H1 (cell line): Measurements from ENCODE around the gene MARCHF3. TPM values are rescaled to one million over a fixed set of nuclear protein-coding genes. Genes with fewer than 3 reads are reported as not detected.

Experiments used
- CTCF ChIA-PET: fragments of 300-600 bp; sonication (Branson Sonifier 250); formaldehyde crosslinking; loops from one replicate; lab custom pipeline; 2021; ENCODE audit not compliant: partially characterized antibody; lab: Charles Lee
- POLR2A ChIA-PET: fragments of 300-600 bp; sonication (Branson Sonifier 250); formaldehyde crosslinking; loops from one replicate; lab custom pipeline; 2021; ENCODE audit warnings: inconsistent platforms; ENCODE audit not compliant: partially characterized antibody; lab: Charles Lee
- DNase-seq, 2 experiments: peaks; one replicate each; pipeline versions ENCODE4 v3.0.0 to v3.0.0-alpha.2; 2010 to 2022; ENCODE audit warnings: low spot score in 2 of 2, low read depth in 1 of 2, mixed read lengths in 1 of 2
- FAIRE-seq: peaks from 2 replicates; lab custom pipeline; 2011; peaks lifted over from hg19 to GRCh38; lab: Jason Lieb, UNC
- H2AFZ ChIP-seq: 2 replicates; pipeline ENCODE4 v1.8.1; 2012; ENCODE audit warnings: low read length, inconsistent platforms
- H2AK5ac ChIP-seq: 2 replicates; pipeline ENCODE4 v1.6.1; 2013; ENCODE audit warnings: low read depth, low read length
- H2BK120ac ChIP-seq: replicated peaks from 2 replicates; pipeline ENCODE3; 2013; ENCODE audit warnings: low read depth, low read length, inconsistent platforms
- H2BK12ac ChIP-seq: 2 replicates; pipeline ENCODE4 v1.6.1; 2013; ENCODE audit warnings: low read depth, low read length
- H2BK15ac ChIP-seq: 2 replicates; pipeline ENCODE4 v1.6.1; 2013; ENCODE audit warnings: low read length
- H2BK20ac ChIP-seq: 2 replicates; pipeline ENCODE4 v1.6.1; 2013; ENCODE audit warnings: low read length
- H2BK5ac ChIP-seq: 2 replicates; pipeline ENCODE4 v1.6.1; 2013; ENCODE audit warnings: low read depth, low read length
- H3K14ac ChIP-seq: 2 replicates; pipeline ENCODE4 v1.6.1; 2013; ENCODE audit warnings: inconsistent platforms; ENCODE audit not compliant: insufficient read length
- H3K18ac ChIP-seq: 2 replicates; pipeline ENCODE4 v1.6.1; 2013; ENCODE audit warnings: low read length; ENCODE audit errors: extremely low read depth
- H3K23ac ChIP-seq: 2 replicates; pipeline ENCODE4 v1.6.1; 2013; ENCODE audit warnings: inconsistent platforms; ENCODE audit not compliant: insufficient read length
- H3K23me2 ChIP-seq: 2 replicates; pipeline ENCODE4 v1.6.1; 2013; ENCODE audit warnings: low read depth, low read length
- H3K27ac ChIP-seq: 2 replicates; pipeline ENCODE4 v1.6.1; 2011; ENCODE audit warnings: low read depth, low read length, inconsistent platforms
- H3K27me3 ChIP-seq, 4 experiments: replicated peaks in 1 of 4; 1 replicate in 1 of 4; 2 replicates in 3 of 4; pipeline versions ENCODE4 v1.6.1 to v1.8.1; 2011 to 2013; ENCODE audit warnings: low read length in 3 of 4, mild to moderate bottlenecking in 3 of 4, inconsistent platforms in 2 of 4, mixed read lengths in 2 of 4, moderate library complexity in 1 of 4; ENCODE audit not compliant: control insufficient read depth in 3 of 4, insufficient read depth in 3 of 4; ENCODE audit errors: extremely low read depth in 1 of 4
- H3K36me3 ChIP-seq, 4 experiments: 2 replicates each; pipeline versions ENCODE4 v1.6.1 to v1.8.1; 2011 to 2013; ENCODE audit warnings: mild to moderate bottlenecking in 4 of 4, low read length in 3 of 4, moderate library complexity in 2 of 4, control low read depth in 1 of 4, inconsistent platforms in 1 of 4; ENCODE audit not compliant: insufficient read depth in 4 of 4, control insufficient read depth in 2 of 4
- H3K4ac ChIP-seq: replicated peaks from 2 replicates; pipeline ENCODE3; 2013; ENCODE audit warnings: low read length, low read depth, mixed read lengths, inconsistent platforms; ENCODE audit not compliant: insufficient read length
- H3K4me1 ChIP-seq, 4 experiments: replicated peaks in 1 of 4; 1 replicate in 1 of 4; 2 replicates in 3 of 4; pipeline versions ENCODE4 v1.6.1 to v1.8.1; 2011 to 2013; ENCODE audit warnings: low read length in 3 of 4, inconsistent platforms in 2 of 4, mixed read lengths in 1 of 4; ENCODE audit not compliant: insufficient read depth in 4 of 4, control insufficient read depth in 3 of 4
- H3K4me2 ChIP-seq, 2 experiments: 2 replicates each; pipeline versions ENCODE4 v1.6.1 to v1.8.1; 2011 to 2013; ENCODE audit warnings: low read depth in 2 of 2, low read length in 2 of 2, control low read depth in 1 of 2, inconsistent platforms in 1 of 2, mild to moderate bottlenecking in 1 of 2; ENCODE audit not compliant: insufficient read depth in 1 of 2
- H3K4me3 ChIP-seq, 4 experiments: fragments of 200-600, 300-600 bp in 1 of 4; sonication (generic), shearing (Covaris generic), sonication (Bioruptor Twin) in 1 of 4; 2 replicates each; pipeline versions ENCODE4 v1.5.1 to v1.8.1; 2011 to 2016; ENCODE audit warnings: low read length in 4 of 4, low read depth in 3 of 4, control low read depth in 2 of 4, inconsistent platforms in 2 of 4, mild to moderate bottlenecking in 2 of 4, mixed read lengths in 1 of 4, moderate library complexity in 1 of 4; ENCODE audit not compliant: insufficient read depth in 2 of 4; ENCODE audit errors: extremely low read depth in 1 of 4
- H3K56ac ChIP-seq: replicated peaks from 2 replicates; pipeline ENCODE3; 2013; ENCODE audit warnings: low read depth, mild to moderate bottlenecking, mixed read lengths, low read length, inconsistent platforms; ENCODE audit not compliant: insufficient read length
- H3K79me1 ChIP-seq: 2 replicates; pipeline ENCODE4 v1.6.1; 2013; ENCODE audit warnings: low read depth, low read length, control low read depth
- H3K79me2 ChIP-seq, 2 experiments: 2 replicates each; pipeline versions ENCODE4 v1.6.1 to v1.8.1; 2012 to 2013; ENCODE audit warnings: low read length in 2 of 2, mild to moderate bottlenecking in 2 of 2, inconsistent platforms in 1 of 2; ENCODE audit not compliant: insufficient read depth in 2 of 2, control insufficient read depth in 1 of 2
- H3K9ac ChIP-seq, 4 experiments: replicated peaks in 1 of 4; 1 replicate in 1 of 4; 2 replicates in 3 of 4; pipeline versions ENCODE4 v1.6.1 to v1.8.1; 2011 to 2013; ENCODE audit warnings: low read depth in 3 of 4, low read length in 3 of 4, control low read depth in 2 of 4, mild to moderate bottlenecking in 2 of 4, moderate library complexity in 2 of 4, inconsistent platforms in 1 of 4; ENCODE audit errors: extremely low read depth in 1 of 4
- H3K9me3 ChIP-seq, 2 experiments: 2 replicates each; pipeline versions ENCODE4 v1.6.1 to v1.8.1; 2012 to 2013; ENCODE audit warnings: mild to moderate bottlenecking in 2 of 2, moderate library complexity in 2 of 2, control low read depth in 1 of 2, inconsistent platforms in 1 of 2, low read depth in 1 of 2, low read length in 1 of 2, mixed read lengths in 1 of 2; ENCODE audit not compliant: insufficient read depth in 2 of 2
- H4K20me1 ChIP-seq, 2 experiments: replicated peaks in 1 of 2; 2 replicates each; pipeline versions ENCODE3 to v1.8.1; 2011 to 2013; ENCODE audit warnings: inconsistent platforms in 2 of 2, low read length in 2 of 2, mild to moderate bottlenecking in 1 of 2; ENCODE audit not compliant: insufficient read depth in 2 of 2, control insufficient read depth in 1 of 2
- H4K5ac ChIP-seq: 2 replicates; pipeline ENCODE4 v1.6.1; 2013; ENCODE audit warnings: low read length, low read depth, mixed read lengths, inconsistent platforms; ENCODE audit not compliant: insufficient read length
- H4K8ac ChIP-seq: 2 replicates; pipeline ENCODE4 v1.8.0; 2013; ENCODE audit warnings: mild to moderate bottlenecking, moderate library complexity, low read length, inconsistent platforms; ENCODE audit not compliant: insufficient read depth; ENCODE audit errors: extremely low read depth
- H4K91ac ChIP-seq: replicated peaks from 2 replicates; pipeline ENCODE3; 2013; ENCODE audit warnings: low read length, mixed read lengths, inconsistent platforms; ENCODE audit not compliant: insufficient read length
- CBX5 ChIP-seq: fragments of 300-800, 300-1000 bp; sonication (generic); IDR thresholded peaks from 2 replicates; pipeline ENCODE4 v1.7.1; 2016; ENCODE audit warnings: antibody characterized with exemption, low read length, low read depth
- CEBPB ChIP-seq: IDR thresholded peaks from 2 replicates; pipeline ENCODE4 v1.6.1; 2012; ENCODE audit warnings: low read depth, low read length
- EGR1 ChIP-seq: IDR thresholded peaks from 2 replicates; pipeline ENCODE4 v1.6.1; 2011; ENCODE audit warnings: low read depth, low read length, borderline replicate concordance
- HDAC2 ChIP-seq, 2 experiments: fragments of 300-600 bp in 1 of 2; sonication (generic) in 1 of 2; IDR thresholded peaks; 2 replicates each; pipeline ENCODE4 v1.6.1; 2011 to 2012; ENCODE audit warnings: low read depth in 2 of 2, low read length in 2 of 2, mild to moderate bottlenecking in 2 of 2, moderate library complexity in 2 of 2, borderline replicate concordance in 1 of 2, inconsistent platforms in 1 of 2
- POLR2A ChIP-seq, 2 experiments: IDR thresholded peaks; 1 replicate in 1 of 2; 2 replicates in 1 of 2; pipeline ENCODE4 v1.6.1; 2011; ENCODE audit warnings: low read depth in 2 of 2, low read length in 2 of 2, mild to moderate bottlenecking in 2 of 2; ENCODE audit errors: control extremely low read depth in 1 of 2
- POLR2AphosphoS5 ChIP-seq: IDR thresholded peaks from 2 replicates; pipeline ENCODE4 v1.6.1; 2011; ENCODE audit warnings: low read depth, low read length
- RAD21 ChIP-seq, 2 experiments: IDR thresholded peaks in 1 of 2; conservative IDR thresholded peaks in 1 of 2; 2 replicates each; pipeline ENCODE4 v1.6.1; 2011; ENCODE audit warnings: low read depth in 2 of 2, low read length in 2 of 2, improper control_type of control experiment in 1 of 2, inconsistent platforms in 1 of 2, mild to moderate bottlenecking in 1 of 2, moderate library complexity in 1 of 2
- RXRA ChIP-seq: IDR thresholded peaks from 2 replicates; pipeline ENCODE4 v1.6.1; 2011; ENCODE audit warnings: low read depth, mild to moderate bottlenecking, low read length, moderate library complexity; ENCODE audit not compliant: insufficient read depth
- SUZ12 ChIP-seq: fragments of 200-600 bp; sonication (generic); IDR thresholded peaks from 2 replicates; pipeline ENCODE4 v1.6.1; 2012; ENCODE audit warnings: mild to moderate bottlenecking, inconsistent platforms, low read length, moderate library complexity, mixed read lengths
- TBP ChIP-seq: IDR thresholded peaks from 2 replicates; pipeline ENCODE4 v1.6.1; 2011; ENCODE audit warnings: low read depth, low read length, improper control_type of control experiment
- TCF12 ChIP-seq: IDR thresholded peaks from 2 replicates; pipeline ENCODE4 v1.6.1; 2011; ENCODE audit warnings: low read depth, mild to moderate bottlenecking, low read length
- TEAD4 ChIP-seq: IDR thresholded peaks from 2 replicates; pipeline ENCODE4 v1.6.1; 2012; ENCODE audit warnings: low read depth, low read length, inconsistent platforms, mixed read lengths
- WGBS, 2 experiments: shearing (Covaris generic) in 1 of 2; methylation state at CpG; one replicate each; pipeline versions ENCODE4 v1.1.6 to v1.1.7; 2013 to 2015; ENCODE audit warnings: low lambda C conversion rate in 2 of 2, mixed read lengths in 2 of 2, inconsistent platforms in 1 of 2, low coverage in 1 of 2, missing lambda C conversion rate in 1 of 2; ENCODE audit not compliant: insufficient replicate concordance in 2 of 2, insufficient coverage in 1 of 2, insufficient read length in 1 of 2; ENCODE audit errors: extremely low coverage in 1 of 2, missing lambda C conversion rate in 1 of 2; 5-methylcytosine and 5-hydroxymethylcytosine counted together
- polyA plus RNA-seq, 7 experiments: library from polyadenylated mRNA; depleted of rRNA in 3 of 7; stranded (reverse) in 5 of 7; unstranded in 2 of 7; fragments of >200 nt in 5 of 7; fragments of 200-250 nt in 2 of 7; gene quantifications; 1 replicate in 5 of 7; 2 replicates in 1 of 7; 4 replicates in 1 of 7; pipeline versions ENCODE4 v1.2.1 to v1.2.3, GENCODE V29; 2011 to 2013; ENCODE audit warnings: missing spikeins in 2 of 7, mixed read lengths in 2 of 7
- total RNA-seq: library from RNA; stranded (reverse); fragmentation: NEBNext Ultra II Directional; extraction: Animal tissue kit (Norgen Biotek cat#: 25700); gene quantifications from 2 replicates; pipeline ENCODE4 v1.2.1, GENCODE V29; 2021
- TF ChIP-seq, protein P1 (sequence below): IDR thresholded peaks from 2 replicates; pipeline ENCODE4 v1.6.1; 2011; ENCODE audit warnings: low read depth, mild to moderate bottlenecking, low read length; ENCODE audit not compliant: insufficient read depth

The MARCHF3 gene
- total and polyA plus RNA-seq, 2 of the 8 experiments (the other 6 are each of a cell fraction or from before 2014, with no cell fraction given) = 12.0 to 16.9 TPM

DNA sequence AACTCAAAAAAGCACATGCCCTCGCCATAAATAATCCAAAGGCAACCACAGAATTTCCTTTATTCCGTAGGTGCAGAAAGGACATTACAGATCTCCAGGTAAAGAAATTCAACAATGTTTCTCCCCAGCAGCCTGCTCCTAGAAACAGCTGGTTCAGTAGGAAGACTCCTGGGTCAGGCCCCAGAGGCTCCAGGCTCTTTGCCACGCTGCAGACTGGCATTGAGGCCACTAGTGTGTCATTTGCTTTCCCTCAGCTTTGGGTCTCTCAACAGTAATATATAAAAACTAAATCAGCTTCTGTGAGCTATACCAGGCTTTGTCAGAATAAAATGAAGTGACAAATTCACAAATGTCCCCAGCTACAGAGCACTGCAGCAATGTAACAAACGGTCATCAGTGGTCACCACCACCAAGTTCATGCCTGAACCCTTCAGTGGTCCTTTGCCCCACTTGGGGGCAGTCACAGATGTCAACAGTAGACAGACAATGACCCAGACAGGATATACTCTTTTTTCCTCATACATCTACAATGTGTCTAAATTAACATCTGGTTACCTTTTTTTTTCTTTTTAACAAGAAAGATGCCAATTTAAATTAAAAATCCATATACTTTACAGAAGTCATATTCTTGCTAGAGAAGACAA, 93.5 kb downstream of the MARCHF3 start:
- H3K18ac ChIP-seq = no peak overlapping the region
- no peak overlapping the region for H3K4me2 ChIP-seq
- H3K23me2 ChIP-seq = no peaks in the 10 kb centered on the region
- H2AFZ ChIP-seq = no peak overlapping the region
- H3K27me3 ChIP-seq = no peaks in the 10 kb centered on the region
- H2AK5ac ChIP-seq = no peak overlapping the region
- H4K8ac ChIP-seq = no peak overlapping the region
- H3K4me3 ChIP-seq = no peak overlapping the region
- H3K14ac ChIP-seq = no peak overlapping the region
- H2BK12ac ChIP-seq = no peak overlapping the region
- no peak overlapping the region; a peak in 1 of 7 replicates for H3K9ac ChIP-seq
- no peaks in the 10 kb centered on the region; a peak in 1 of 4 replicates for H3K79me2 ChIP-seq
- no peak for DNase-seq
- no peaks in the 10 kb centered on the region for H4K20me1 ChIP-seq
- no peak overlapping the region for H2BK15ac ChIP-seq
- H3K27ac ChIP-seq = no peak overlapping the region
- H3K9me3 ChIP-seq = no peaks in the 10 kb centered on the region
- peaks cover 0 to 2% (median 0%) of the 10 kb centered on the region in 4 experiments; a peak in 2 of 7 replicates for H3K4me1 ChIP-seq
- WGBS, 2 experiments = 85% methylated on average over 4 of the region's 4 CpGs; no CpG with 5 or more reads in 1 of the 2 experiments
- no peak overlapping the region for H4K5ac ChIP-seq
- H4K91ac ChIP-seq = no peak overlapping the region
- no peaks in the 10 kb centered on the region for H3K79me1 ChIP-seq
- H3K56ac ChIP-seq = no peak overlapping the region
- no peak overlapping the region for H2BK120ac ChIP-seq
- ChIA-PET POLR2A (no interaction called here), CTCF (interaction anchor here (0.6 kb wide), 2 partner anchors 28 to 90 kb away, joined by 3 read pairs; no protein-coding TSS in a partner anchor)
- H2BK20ac ChIP-seq = no peak overlapping the region
- H3K4ac ChIP-seq = no peak overlapping the region
- FAIRE-seq = no peak
- no peaks in the 10 kb centered on the region for H3K36me3 ChIP-seq
- no peak overlapping the region for H3K23ac ChIP-seq
- no peak overlapping the region for H2BK5ac ChIP-seq
- TF ChIP-seq EGR1 (no peak), RAD21 (IDR thresholded peaks at IDR 0.05 in 1 of 2, conservative IDR thresholded peaks at IDR 0.05 in 1 of 2; ENCODE audit: low read depth in 2 of 2, low read length in 2 of 2) (peak; percentile 12 to 23; a peak in 1 of 4 replicates), POLR2A (IDR thresholded peaks at IDR 0.05; ENCODE audit: control extremely low read depth in 1 of 2, low read depth in 2 of 2, low read length in 2 of 2) (no peak), POLR2AphosphoS5 (no peak), CEBPB (no peak), CBX5 (no peak), TCF12 (no peak), TEAD4 (no peak), HDAC2 (IDR thresholded peaks at IDR 0.05; ENCODE audit: borderline replicate concordance in 1 of 2, low read depth in 2 of 2, low read length in 2 of 2) (no peak), SUZ12 (no peak), TBP (no peak), RXRA (no peak)
- TF ChIP-seq, protein P1, sequence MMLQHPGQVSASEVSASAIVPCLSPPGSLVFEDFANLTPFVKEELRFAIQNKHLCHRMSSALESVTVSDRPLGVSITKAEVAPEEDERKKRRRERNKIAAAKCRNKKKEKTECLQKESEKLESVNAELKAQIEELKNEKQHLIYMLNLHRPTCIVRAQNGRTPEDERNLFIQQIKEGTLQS = no peak
